OCI-LY7 (cell line): ENCODE results near the gene SHROOM2. TPM values are rescaled to one million over a fixed set of nuclear protein-coding genes. Genes with fewer than 3 reads are reported as not detected.

Source experiments
- BruUV-seq: library from RNA; stranded (reverse); fragments of 400-500 nt; replicated peaks from 2 replicates; lab custom pipeline; 2021; lab: Mats Ljungman, UMichigan
- CTCF ChIA-PET: fragments of 300-600 bp; sonication (Branson Sonifier 250); formaldehyde crosslinking; loops from one replicate; lab custom pipeline; 2022; ENCODE audit warnings: antibody characterized with exemption; ENCODE audit not compliant: unreplicated experiment; lab: Charles Lee
- POLR2A ChIA-PET: fragments of 300-600 bp; sonication (Branson Sonifier 250); formaldehyde crosslinking; loops from one replicate; lab custom pipeline; 2022; ENCODE audit warnings: antibody characterized with exemption; lab: Charles Lee
- DNase-seq: peaks from one replicate; pipeline ENCODE4 v3.0.0-alpha.2; 2015; ENCODE audit warnings: low spot score
- H2AFZ ChIP-seq: fragments of 200-600 bp; sonication (generic), shearing (Covaris generic); 2 replicates; pipeline ENCODE4 v1.6.1; 2014; ENCODE audit warnings: mild to moderate bottlenecking, antibody characterized with exemption, low read length, moderate library complexity
- H3K27ac ChIP-seq: fragments of 200-600 bp; sonication (generic); 2 replicates; pipeline ENCODE4 v1.5.1; 2014; ENCODE audit warnings: mixed run types, low read depth, mild to moderate bottlenecking, moderate library complexity, low read length, inconsistent platforms; ENCODE audit not compliant: poor library complexity, severe bottlenecking
- H3K36me3 ChIP-seq: fragments of 200-600 bp; sonication (generic); 2 replicates; pipeline ENCODE4 v1.6.1; 2014; ENCODE audit warnings: mild to moderate bottlenecking, antibody characterized with exemption, low read length, moderate library complexity, mixed read lengths; ENCODE audit not compliant: insufficient read depth
- H3K4me1 ChIP-seq: fragments of 200-600 bp; sonication (generic); 2 replicates; pipeline ENCODE4 v1.5.1; 2014; ENCODE audit warnings: mild to moderate bottlenecking, low read length; ENCODE audit not compliant: insufficient read depth, poor library complexity, severe bottlenecking
- H3K4me2 ChIP-seq: fragments of 200-600 bp; sonication (generic); 2 replicates; pipeline ENCODE4 v1.6.1; 2014; ENCODE audit warnings: mild to moderate bottlenecking, low read length
- H3K4me3 ChIP-seq: fragments of 200-600 bp; sonication (generic); 2 replicates; pipeline ENCODE4 v1.5.1; 2014; ENCODE audit warnings: mild to moderate bottlenecking, low read depth, low read length; ENCODE audit not compliant: poor library complexity, severe bottlenecking
- H3K79me2 ChIP-seq: fragments of 200-600 bp; sonication (generic); 2 replicates; pipeline ENCODE4 v1.6.1; 2016; ENCODE audit warnings: low read depth, mild to moderate bottlenecking, low read length, moderate library complexity, mixed read lengths; ENCODE audit not compliant: insufficient read depth
- H3K9me2 ChIP-seq: fragments of 200-600 bp; sonication (generic); 2 replicates; pipeline ENCODE4 v1.6.1; 2016; ENCODE audit warnings: mild to moderate bottlenecking, low read length, mixed read lengths; ENCODE audit not compliant: insufficient read depth
- H3K9me3 ChIP-seq: fragments of 200-600 bp; sonication (generic); 2 replicates; pipeline ENCODE4 v1.6.1; 2014; ENCODE audit warnings: mild to moderate bottlenecking, mixed run types, low read length, mixed read lengths
- H4K20me1 ChIP-seq: fragments of 200-600 bp; sonication (generic); 2 replicates; pipeline ENCODE4 v1.6.1; 2014; ENCODE audit warnings: mild to moderate bottlenecking, antibody characterized with exemption, low read length, moderate library complexity, mixed read lengths; ENCODE audit not compliant: insufficient read depth
- CTCF ChIP-seq: fragments of 200-600 bp; sonication (generic); conservative IDR thresholded peaks from 2 replicates; pipeline ENCODE4 v1.5.1; 2014; ENCODE audit warnings: mild to moderate bottlenecking, antibody characterized with exemption, low read length, moderate library complexity, mixed read lengths
- EZH2phosphoT487 ChIP-seq: fragments of 200-600 bp; sonication (generic); IDR thresholded peaks from 2 replicates; pipeline ENCODE4 v1.6.1; 2018; ENCODE audit warnings: low read depth, borderline replicate concordance, mild to moderate bottlenecking, mixed run types, antibody characterized with exemption, low read length, moderate library complexity, mixed read lengths
- intact Hi-C: fragments of 100-400 bp; cut with micrococcal nuclease; formaldehyde crosslinking; loops from one replicate; pipeline ENCODE4 v1.10.0; 2022; ENCODE audit not compliant: unreplicated experiment
- total RNA-seq, 2 experiments: library from RNA; depleted of rRNA in 1 of 2; stranded (reverse); fragments of >200 nt in 1 of 2; shearing (Covaris generic) in 1 of 2; gene quantifications; 2 replicates each; pipeline ENCODE4 v1.2.3, GENCODE V29; 2014 to 2022

SHROOM2 gene
- total RNA-seq, 2 experiments from 2014 or later, result not detected

DNA sequence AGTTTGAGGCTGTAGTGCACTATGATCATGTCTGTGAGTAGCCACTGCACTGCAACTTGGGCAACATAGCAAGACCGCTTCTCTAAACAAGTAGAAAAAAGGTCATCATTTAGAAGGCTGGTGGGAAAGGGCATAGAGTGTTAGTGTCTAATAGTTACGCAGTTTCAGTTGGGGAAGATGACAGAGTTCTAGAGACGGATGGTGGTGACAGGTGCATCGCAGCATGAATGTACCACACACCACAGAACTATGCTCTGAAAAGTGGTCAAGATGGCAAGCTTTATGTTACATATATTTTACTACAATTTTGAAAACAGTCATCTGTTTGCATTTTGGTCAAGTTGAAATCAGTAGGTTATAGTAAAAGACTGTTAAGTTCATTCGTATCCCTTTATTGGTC is 157.2 kb downstream of the SHROOM2 start:
- Histone ChIP-seq H4K20me1 (no peaks in the 10 kb centered on the region), H3K9me2 (no peaks in the 10 kb centered on the region), H3K4me2 (no peak overlapping the region), H3K36me3 (no peaks in the 10 kb centered on the region), H2AFZ (no peak overlapping the region), H3K4me3 (no peak overlapping the region), H3K4me1 (no peaks in the 10 kb centered on the region), H3K9me3 (no peaks in the 10 kb centered on the region), H3K79me2 (no peaks in the 10 kb centered on the region), H3K27ac (no peak overlapping the region)
- CTCF ChIA-PET, result no interaction called here
- no TSS peak for BruUV-seq
- no peak for DNase-seq
- intact Hi-C loops, result no loop called here
- POLR2A ChIA-PET, result no interaction called here
- no peak for TF ChIP-seq EZH2phosphoT487
- TF ChIP-seq CTCF, result no peak

DNA sequence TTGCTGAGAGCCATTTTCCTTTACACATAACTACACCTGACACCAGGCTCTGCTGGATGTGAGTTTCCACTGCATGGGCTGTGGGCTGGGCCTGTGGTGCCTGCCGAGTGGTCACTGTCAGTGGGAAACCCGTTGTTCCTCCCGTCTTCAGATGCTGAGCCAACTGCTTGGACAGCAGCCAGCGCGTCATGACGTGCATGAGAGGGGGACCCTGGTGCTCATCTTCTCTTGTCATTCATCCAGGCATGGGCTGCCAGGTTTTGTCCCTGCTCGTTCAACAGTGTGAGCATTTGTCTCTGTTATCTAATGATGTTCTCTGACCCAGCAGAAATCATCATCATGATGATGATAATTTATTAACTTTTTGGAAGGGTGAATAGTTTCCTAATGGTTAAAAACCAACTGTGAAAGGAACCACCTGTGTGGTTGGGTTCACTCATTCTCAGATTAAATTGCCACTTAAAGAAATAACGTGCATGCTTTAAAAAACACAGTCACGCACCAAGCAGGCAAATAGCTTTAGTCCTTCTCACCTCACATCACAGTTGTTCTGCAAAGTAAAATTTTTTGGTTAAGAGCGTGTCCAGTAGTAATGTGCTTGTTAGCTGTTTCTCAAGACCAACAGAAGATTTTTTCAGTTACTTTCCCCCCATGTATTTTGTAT is 161.0 kb downstream of the SHROOM2 start:
- no peak for DNase-seq
- Histone ChIP-seq H3K36me3 (no peaks in the 10 kb centered on the region), H3K27ac (no peak overlapping the region), H3K9me2 (no peaks in the 10 kb centered on the region), H3K79me2 (no peaks in the 10 kb centered on the region), H3K4me3 (no peak overlapping the region), H3K4me2 (no peak overlapping the region), H3K4me1 (no peaks in the 10 kb centered on the region), H3K9me3 (no peaks in the 10 kb centered on the region), H4K20me1 (no peaks in the 10 kb centered on the region), H2AFZ (no peak overlapping the region)
- TF ChIP-seq EZH2phosphoT487, result no peak
- TF ChIP-seq CTCF, result no peak
- POLR2A ChIA-PET, result no interaction called here
- intact Hi-C loops, result no loop called here
- BruUV-seq, result no TSS peak
- CTCF ChIA-PET, result no interaction called here

- H3K9me3 ChIP-seq, result no peaks in the 10 kb centered on the region
- CTCF ChIA-PET, result no interaction called here
- BruUV-seq, result no TSS peak
These were observed 162.2 kb downstream of the SHROOM2 start for GRCh38 chrX:9948406-9948805.

More at GRCh38 chrX:9948406-9948805, 162.2 kb downstream of the SHROOM2 start:
- no peak overlapping the region for H2AFZ ChIP-seq
- TF ChIP-seq EZH2phosphoT487 (no peak), CTCF (no peak)
- intact Hi-C loops, result no loop called here
- no peaks in the 10 kb centered on the region for H3K36me3 ChIP-seq
- DNase-seq, result no peak
- no peaks in the 10 kb centered on the region for H3K9me2 ChIP-seq
- H3K4me1 ChIP-seq, result peaks cover 5% of the 10 kb centered on the region
- POLR2A ChIA-PET, result no interaction called here
- H4K20me1 ChIP-seq, result no peaks in the 10 kb centered on the region
- no peak overlapping the region for H3K4me2 ChIP-seq
- H3K27ac ChIP-seq, result no peak overlapping the region
- no peak overlapping the region for H3K4me3 ChIP-seq
- H3K79me2 ChIP-seq, result no peaks in the 10 kb centered on the region
